CD4-positive, alpha-beta memory T cell (primary cell): ENCODE measurements around the gene POU5F1. TPM values are rescaled to one million over a fixed set of nuclear protein-coding genes. Genes with fewer than 3 reads are reported as not detected.
A peak's percentile ranks its signal among the peaks of the same experiment; 100 is the strongest.
"Not testable (repeated sequence)": the region's sequence is repeated elsewhere in the genome, so short reads cannot be mapped to it uniquely, and the experiment has no call there.

Experiments used
- CTCF ChIA-PET: fragments of 350-600 bp; sonication (Branson Sonifier 250); formaldehyde crosslinking; loops from one replicate; lab custom pipeline; 2021; ENCODE audit warnings: inconsistent platforms; ENCODE audit not compliant: partially characterized antibody; lab: Charles Lee
- POLR2A ChIA-PET: fragments of 350-600 bp; sonication (Branson Sonifier 250); formaldehyde crosslinking; loops from one replicate; lab custom pipeline; 2021; ENCODE audit not compliant: partially characterized antibody; lab: Charles Lee
- DNase-seq, 5 donors: peaks; one replicate each; pipeline versions ENCODE4 v3.0.0 to v3.0.0-alpha.2; 2020 to 2022; ENCODE audit warnings: mixed read lengths in 1 of 5
- H3K27ac ChIP-seq: one replicate; pipeline ENCODE4 v1.7.0; 2013; ENCODE audit warnings: low read depth, low read length
- H3K27me3 ChIP-seq: 2 replicates; pipeline ENCODE4 v1.7.0; 2013; ENCODE audit warnings: mild to moderate bottlenecking, low read length, moderate library complexity; ENCODE audit not compliant: insufficient read depth
- H3K36me3 ChIP-seq: 2 replicates; pipeline ENCODE4 v1.7.0; 2013; ENCODE audit warnings: mild to moderate bottlenecking, low read length, moderate library complexity; ENCODE audit not compliant: insufficient read depth
- H3K4me1 ChIP-seq: 2 replicates; pipeline ENCODE4 v1.7.0; 2013; ENCODE audit warnings: mild to moderate bottlenecking, low read length, moderate library complexity; ENCODE audit not compliant: insufficient read depth
- H3K4me3 ChIP-seq, 2 donors: one replicate each; pipeline ENCODE4 v1.7.0; 2013; ENCODE audit warnings: low read length in 2 of 2, mild to moderate bottlenecking in 1 of 2
- H3K9me3 ChIP-seq, 2 donors: one replicate each; pipeline ENCODE4 v1.7.0; 2013; ENCODE audit warnings: low read length in 2 of 2, control low read depth in 1 of 2; ENCODE audit not compliant: control insufficient read depth in 1 of 2
- H3K27ac Mint-ChIP-seq, 7 donors: one replicate each; pipeline ENCODE4 v1.8.0; 2020 to 2021; ENCODE audit warnings: mixed read lengths in 7 of 7, mild to moderate bottlenecking in 6 of 7, inconsistent platforms in 3 of 7, moderate library complexity in 3 of 7
- H3K27me3 Mint-ChIP-seq, 2 donors: one replicate each; pipeline ENCODE4 v1.8.0; 2020 to 2021; ENCODE audit warnings: mixed read lengths in 2 of 2
- H3K36me3 Mint-ChIP-seq, 2 donors: one replicate each; pipeline ENCODE4 v1.8.0; 2020 to 2021; ENCODE audit warnings: mixed read lengths in 2 of 2, inconsistent platforms in 1 of 2, mild to moderate bottlenecking in 1 of 2
- H3K4me1 Mint-ChIP-seq, 4 donors: one replicate each; pipeline ENCODE4 v1.8.0; 2020 to 2021; ENCODE audit warnings: mixed read lengths in 4 of 4, mild to moderate bottlenecking in 1 of 4
- H3K4me3 Mint-ChIP-seq, 8 donors: one replicate each; pipeline ENCODE4 v1.8.0; 2020 to 2021; ENCODE audit warnings: mixed read lengths in 8 of 8, mild to moderate bottlenecking in 7 of 8, moderate library complexity in 6 of 8, inconsistent platforms in 3 of 8
- H3K9me3 Mint-ChIP-seq, 8 donors: one replicate each; pipeline ENCODE4 v1.8.0; 2020 to 2021; ENCODE audit warnings: mixed read lengths in 8 of 8, mild to moderate bottlenecking in 5 of 8, inconsistent platforms in 3 of 8, moderate library complexity in 1 of 8
- intact Hi-C: fragments of 100-400 bp; cut with micrococcal nuclease; formaldehyde crosslinking; loops from one replicate; pipeline ENCODE4 v1.15.1; 2023
- polyA plus RNA-seq, 2 donors: library from polyadenylated mRNA; unstranded; fragments of 300-500 nt; fragmentation: Illumina TruSeq; gene quantifications; one replicate each; pipeline ENCODE4 v1.2.3, GENCODE V29; 2021
- total RNA-seq, 2 experiments: library from RNA; stranded (reverse); gene quantifications; one replicate each; pipeline ENCODE4 v1.2.3, GENCODE V29; 2021

Gene POU5F1
- total and polyA plus RNA-seq, 4 experiments from 2014 or later = not detected

DNA sequence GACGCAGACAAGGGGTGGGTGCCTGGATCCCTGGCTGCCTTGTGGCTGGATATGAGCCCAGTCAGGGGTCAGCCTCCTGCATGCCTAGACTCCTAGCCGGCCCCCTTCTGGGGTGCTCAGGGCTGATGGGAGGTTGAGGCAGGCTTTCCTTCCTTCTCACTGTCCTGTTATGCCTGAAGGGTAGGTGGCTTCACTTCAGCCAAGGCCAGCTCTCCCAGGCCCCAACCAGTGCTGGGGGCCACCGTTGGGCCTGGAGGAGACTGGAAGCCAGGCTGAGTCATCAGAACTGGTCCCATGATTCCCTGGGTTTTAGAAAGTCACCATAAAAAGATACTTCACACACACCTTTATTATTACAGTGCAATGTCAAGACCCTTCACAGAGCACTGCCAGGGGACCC is 2.9 kb upstream of the POU5F1 start:
- intact Hi-C loops = no loop called here
- Mint-ChIP-seq H3K27me3 (no peaks in the 10 kb centered on the region), H3K36me3 (no peaks in the 10 kb centered on the region), H3K9me3 (peaks cover 0 to 3% (median 0%) of the 10 kb centered on the region in 8 donors), H3K4me1 (peaks cover 5 to 10% (median 7%) of the 10 kb centered on the region in 4 donors), H3K4me3 (no peak overlapping the region), H3K27ac (peak overlapping the region in 1 of 7 donors; percentile 31)
- Histone ChIP-seq H3K27me3 (no peaks in the 10 kb centered on the region), H3K4me3 (no peak overlapping the region), H3K27ac (no peak overlapping the region), H3K9me3 (no peaks in the 10 kb centered on the region), H3K4me1 (peaks cover 5% of the 10 kb centered on the region), H3K36me3 (no peaks in the 10 kb centered on the region)
- POLR2A ChIA-PET = no interaction called here
- CTCF ChIA-PET = no interaction called here
- DNase-seq = no peak

DNA sequence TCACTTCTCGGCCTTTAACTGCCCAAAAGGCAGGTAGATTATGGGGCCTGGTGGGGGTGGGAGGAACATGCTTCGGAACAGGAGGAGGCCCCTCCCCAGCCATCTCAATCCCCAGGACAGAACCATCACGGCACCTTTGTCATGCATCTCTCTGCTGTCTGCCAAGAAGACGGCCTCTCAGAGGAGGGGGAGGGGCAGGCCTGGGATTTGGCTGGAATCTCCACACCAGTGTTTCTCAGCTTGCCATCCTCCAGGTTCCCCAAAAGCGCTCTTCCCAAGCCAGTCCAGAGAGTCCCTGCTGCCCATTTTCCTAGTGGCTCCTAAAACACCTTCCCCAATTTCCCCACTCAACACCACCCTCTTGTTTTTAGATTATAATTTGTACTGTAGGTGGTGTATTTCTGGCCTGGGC is 2.5 kb upstream of the POU5F1 start:
- Mint-ChIP-seq H3K36me3 (no peaks in the 10 kb centered on the region), H3K9me3 (peaks cover 0 to 3% (median 0%) of the 10 kb centered on the region in 8 donors), H3K27ac (peak overlapping the region in 1 of 7 donors; percentile 10), H3K4me3 (no peak overlapping the region), H3K27me3 (no peaks in the 10 kb centered on the region), H3K4me1 (peaks cover under 1 to 6% (median 2%) of the 10 kb centered on the region in 4 donors)
- CTCF ChIA-PET = no interaction called here
- POLR2A ChIA-PET = no interaction called here
- no peak overlapping the region for H3K4me3 ChIP-seq
- no peaks in the 10 kb centered on the region for H3K27me3 ChIP-seq
- H3K27ac ChIP-seq = no peak overlapping the region
- no peaks in the 10 kb centered on the region for H3K9me3 ChIP-seq
- H3K36me3 ChIP-seq = no peaks in the 10 kb centered on the region
- peaks cover under 1% of the 10 kb centered on the region for H3K4me1 ChIP-seq
- no peak for DNase-seq
- intact Hi-C loops = no loop called here

DNA sequence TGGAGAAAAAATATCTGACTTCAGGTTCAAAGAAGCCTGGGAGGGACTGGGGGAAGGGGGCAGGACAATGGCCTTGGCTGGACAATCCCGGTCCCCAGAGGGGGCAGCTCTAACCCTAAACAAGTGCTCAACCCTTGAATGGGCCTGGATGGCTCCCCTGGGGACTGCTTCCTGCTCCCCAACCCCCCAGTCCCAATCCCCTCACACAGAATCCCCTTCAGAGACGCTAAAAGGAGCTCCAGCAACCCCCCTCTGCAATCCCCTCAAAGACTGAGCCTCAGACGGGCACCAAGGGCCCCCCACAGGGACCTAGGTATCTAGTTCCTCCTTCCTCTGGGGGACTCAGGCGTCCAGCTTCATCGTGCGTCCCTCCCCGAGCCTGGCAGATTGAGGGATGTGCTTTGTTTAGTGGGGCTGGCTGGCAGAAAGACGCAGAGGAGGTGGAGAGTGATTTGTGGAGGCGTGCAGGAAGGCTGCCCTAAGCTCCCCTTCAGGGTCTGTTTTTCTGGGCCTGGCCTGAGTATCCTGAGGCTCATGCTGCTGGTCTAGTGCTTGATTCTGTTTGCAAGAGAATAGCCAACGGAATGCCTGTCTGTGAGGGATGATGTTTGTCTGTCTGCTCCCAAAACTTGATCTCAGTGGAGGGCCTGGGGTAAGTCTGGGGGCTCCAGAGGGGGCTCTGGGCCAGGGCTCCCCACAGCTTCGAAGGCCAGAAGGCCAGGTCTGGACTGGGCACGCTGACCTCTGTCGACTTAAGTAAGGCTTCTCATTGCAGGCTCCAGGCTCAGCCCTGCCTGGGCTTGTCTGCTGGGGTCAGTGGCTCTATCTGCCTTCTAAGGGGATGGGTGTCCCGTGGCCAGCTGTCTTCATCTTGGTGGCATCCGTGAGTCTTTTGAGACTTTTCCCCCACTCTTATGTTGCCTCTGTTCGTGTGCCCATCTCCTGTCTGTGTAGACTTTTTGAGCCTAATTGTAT is 1.7 kb upstream of the POU5F1 start:
- peak overlapping the region in 1 of 7 donors; percentile 56 for H3K27ac Mint-ChIP-seq
- ChIA-PET CTCF (no interaction called here), POLR2A (no interaction called here)
- no peak overlapping the region for H3K4me3 Mint-ChIP-seq
- Histone ChIP-seq H3K9me3 (no peaks in the 10 kb centered on the region), H3K27me3 (no peaks in the 10 kb centered on the region), H3K36me3 (no peaks in the 10 kb centered on the region), H3K4me1 (no peaks in the 10 kb centered on the region), H3K27ac (no peak overlapping the region), H3K4me3 (no peak overlapping the region)
- DNase-seq = no peak
- no peaks in the 10 kb centered on the region for H3K27me3 Mint-ChIP-seq
- H3K4me1 Mint-ChIP-seq = peaks cover 0 to 4% (median 0%) of the 10 kb centered on the region in 4 donors
- H3K36me3 Mint-ChIP-seq = no peaks in the 10 kb centered on the region
- intact Hi-C loops = no loop called here
- H3K9me3 Mint-ChIP-seq = peaks cover 0 to 3% (median 0%) of the 10 kb centered on the region in 8 donors

DNA sequence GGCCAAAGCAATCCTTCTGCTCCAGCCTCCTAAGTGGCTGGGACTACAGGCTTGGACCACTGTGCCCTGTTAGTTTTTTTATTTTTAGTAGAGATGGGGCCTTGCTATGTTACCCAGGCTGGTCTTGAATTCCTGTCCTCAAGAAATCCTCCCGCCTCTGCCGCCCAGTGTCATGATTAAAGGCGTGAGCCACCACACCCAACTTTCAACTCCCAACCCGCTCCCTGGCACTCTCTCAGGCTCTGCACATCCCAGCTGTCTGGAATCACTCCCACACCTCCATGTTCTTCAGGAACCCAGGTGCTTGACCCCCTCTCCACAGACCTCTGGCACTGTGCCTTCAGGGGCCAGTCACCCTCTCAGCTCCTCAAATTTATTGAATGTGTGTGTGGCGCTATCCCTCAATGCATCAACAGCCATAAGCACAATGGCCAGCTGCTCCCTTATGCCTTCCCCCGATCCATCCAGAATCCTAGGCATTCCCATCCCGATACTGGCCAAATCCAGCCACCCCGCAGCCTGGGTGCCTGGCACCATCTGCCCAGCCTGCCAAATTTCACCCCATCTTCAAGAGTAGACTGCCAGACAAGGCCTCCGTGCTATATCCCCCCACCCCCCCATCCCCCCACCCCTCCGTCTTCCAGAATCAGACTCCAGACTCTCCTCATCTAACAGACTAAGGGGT is 647 bp upstream of the POU5F1 start:
- Mint-ChIP-seq H3K36me3 (no peaks in the 10 kb centered on the region), H3K9me3 (peaks cover 0 to 3% (median 0%) of the 10 kb centered on the region in 8 donors), H3K4me3 (no peak overlapping the region), H3K4me1 (peaks cover 0 to 3% (median under 1%) of the 10 kb centered on the region in 4 donors), H3K27ac (peak overlapping the region in 2 of 7 donors; percentile 72 to 88), H3K27me3 (no peaks in the 10 kb centered on the region)
- ChIA-PET CTCF (no interaction called here), POLR2A (no interaction called here)
- H3K4me3 ChIP-seq = no peak overlapping the region
- H3K27ac ChIP-seq = no peak overlapping the region
- no peak for DNase-seq
- no peaks in the 10 kb centered on the region for H3K27me3 ChIP-seq
- intact Hi-C loops = no loop called here
- no peaks in the 10 kb centered on the region for H3K36me3 ChIP-seq
- no peaks in the 10 kb centered on the region for H3K4me1 ChIP-seq
- no peaks in the 10 kb centered on the region for H3K9me3 ChIP-seq

DNA sequence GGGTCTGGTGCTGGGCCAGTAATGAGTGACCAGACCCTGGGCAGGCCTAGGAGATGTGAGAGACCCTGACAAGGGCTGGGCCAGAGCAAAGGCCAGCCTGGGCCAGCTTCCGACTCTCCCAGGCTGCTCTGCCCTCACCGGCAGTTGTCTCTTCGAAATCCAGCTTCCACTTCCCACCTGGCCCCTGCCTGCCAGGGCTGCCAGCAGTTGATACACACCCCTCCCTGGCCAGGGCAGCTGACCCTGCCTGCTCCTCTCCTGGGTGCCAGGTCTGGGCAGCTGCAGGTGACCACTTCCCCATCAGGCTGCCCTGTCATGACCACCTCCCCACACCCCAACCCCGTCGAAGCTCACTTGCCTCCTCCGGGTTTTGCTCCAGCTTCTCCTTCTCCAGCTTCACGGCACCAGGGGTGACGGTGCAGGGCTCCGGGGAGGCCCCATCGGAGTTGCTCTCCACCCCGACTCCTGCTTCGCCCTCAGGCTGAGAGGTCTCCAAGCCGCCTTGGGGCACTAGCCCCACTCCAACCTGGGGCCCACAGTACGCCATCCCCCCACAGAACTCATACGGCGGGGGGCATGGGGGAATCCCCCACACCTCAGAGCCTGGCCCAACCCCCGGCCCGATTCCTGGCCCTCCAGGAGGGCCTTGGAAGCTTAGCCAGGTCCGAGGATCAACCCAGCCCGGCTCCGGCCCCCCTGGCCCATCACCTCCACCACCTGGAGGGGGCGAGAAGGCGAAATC is 453 bp downstream of the POU5F1 start:
- POLR2A ChIA-PET, CTCF ChIA-PET, H3K27ac Mint-ChIP-seq, H3K4me1 ChIP-seq, H3K4me3 ChIP-seq, H3K4me1 Mint-ChIP-seq, intact Hi-C loops, H3K4me3 Mint-ChIP-seq, H3K36me3 Mint-ChIP-seq, DNase-seq, H3K36me3 ChIP-seq, H3K27me3 Mint-ChIP-seq, H3K27me3 ChIP-seq, H3K9me3 Mint-ChIP-seq, H3K9me3 ChIP-seq, H3K27ac ChIP-seq: not testable (repeated sequence)

DNA sequence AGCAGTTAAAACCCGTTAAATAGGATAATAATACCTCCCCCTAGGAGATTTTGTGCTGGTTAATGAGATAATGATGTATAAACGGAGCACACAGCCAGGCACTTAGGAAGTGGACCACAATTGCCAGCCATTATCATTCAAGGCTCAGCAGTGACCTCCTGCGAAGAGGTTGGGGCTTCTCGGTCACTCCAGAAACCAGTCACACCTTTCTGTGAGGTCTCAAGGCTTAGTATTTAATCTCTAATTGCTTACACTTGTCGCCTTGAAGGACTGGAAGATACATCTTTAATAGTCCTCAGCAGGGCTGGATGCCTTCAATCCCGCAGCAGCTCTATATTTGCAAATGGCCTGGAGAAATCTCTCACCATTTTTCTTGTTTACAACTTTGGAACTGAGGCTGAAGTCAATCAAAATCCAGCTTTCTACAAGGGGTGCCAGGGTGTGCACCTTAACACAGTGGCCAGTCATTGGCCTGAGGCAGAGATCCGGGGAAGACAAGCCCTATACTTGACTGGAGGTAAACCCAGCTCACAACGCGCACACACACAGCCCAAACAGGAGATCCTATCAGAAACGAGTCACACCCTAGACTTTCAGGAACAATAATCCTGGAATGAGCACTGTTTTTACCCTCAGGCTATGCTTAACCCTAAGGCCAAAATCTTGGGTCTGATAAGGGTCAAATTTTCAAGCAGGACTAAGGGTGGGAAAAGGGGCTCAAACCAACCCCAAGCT is 1.2 kb downstream of the POU5F1 start:
- ChIA-PET CTCF (no interaction called here), POLR2A (no interaction called here)
- Mint-ChIP-seq H3K36me3 (no peaks in the 10 kb centered on the region), H3K9me3 (peaks cover 0 to 3% (median 0%) of the 10 kb centered on the region in 8 donors), H3K27ac (no peak overlapping the region), H3K27me3 (no peaks in the 10 kb centered on the region), H3K4me1 (peaks cover 0 to 6% (median 3%) of the 10 kb centered on the region in 4 donors), H3K4me3 (no peak overlapping the region)
- no peak for DNase-seq
- H3K9me3 ChIP-seq = no peaks in the 10 kb centered on the region
- no peaks in the 10 kb centered on the region for H3K27me3 ChIP-seq
- no peaks in the 10 kb centered on the region for H3K4me1 ChIP-seq
- no peak overlapping the region for H3K4me3 ChIP-seq
- H3K36me3 ChIP-seq = no peaks in the 10 kb centered on the region
- H3K27ac ChIP-seq = no peak overlapping the region
- intact Hi-C loops = no loop called here
